HG03045 (cell line): Measurements from ENCODE around the gene ARHGEF4.

Source experiments
- ATAC-seq: cut with Tn5 transposase; IDR thresholded peaks from one replicate; pipeline ENCODE4 v1.9.1; 2021; ENCODE audit warnings: mild to moderate bottlenecking, moderate library complexity; ENCODE audit not compliant: unreplicated experiment

ARHGEF4 gene

DNA sequence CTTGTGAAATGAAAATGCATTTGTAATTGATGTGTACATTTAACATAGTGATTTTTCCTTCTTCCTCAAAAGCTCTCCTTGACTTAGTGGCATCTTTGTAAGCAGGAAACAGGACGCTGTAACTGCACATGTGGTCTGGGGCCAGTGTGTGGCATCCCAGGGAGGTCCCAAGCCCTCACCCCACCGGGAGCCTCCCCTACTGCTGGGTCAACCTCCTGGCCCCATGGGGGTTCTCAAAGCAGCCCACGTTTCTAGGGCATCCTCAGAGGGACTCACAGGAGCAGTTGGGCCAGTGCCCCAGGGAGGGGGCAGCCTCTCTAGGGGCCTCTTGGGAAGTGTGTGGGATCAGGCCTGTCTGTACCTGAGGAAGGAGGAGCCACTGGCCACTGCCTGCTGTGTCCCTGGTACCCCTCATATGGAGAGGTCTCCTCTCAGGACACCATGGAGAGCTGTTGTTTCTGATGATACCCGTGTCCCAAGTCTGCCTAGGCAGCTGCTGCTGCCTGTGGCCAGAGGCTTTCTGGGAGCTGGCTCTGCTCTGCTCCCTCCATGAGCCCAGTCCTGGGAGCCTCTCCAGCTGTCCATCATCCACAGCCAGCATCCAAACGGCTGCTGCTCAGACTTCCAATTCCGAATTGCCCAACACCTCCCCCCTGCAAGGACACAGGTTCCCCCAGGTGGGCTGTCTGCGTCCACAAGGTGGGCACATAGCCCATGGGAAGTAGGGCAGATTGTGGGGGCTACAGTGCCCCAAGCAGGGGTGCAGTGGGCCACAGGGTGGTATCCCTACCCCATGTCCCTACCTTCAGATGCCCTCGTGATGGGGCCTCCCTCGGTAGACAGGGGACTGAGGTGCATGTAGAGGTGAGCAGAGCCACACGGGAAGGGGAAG, 13.4 kb downstream of the ARHGEF4 start:
- no peak for ATAC-seq

DNA sequence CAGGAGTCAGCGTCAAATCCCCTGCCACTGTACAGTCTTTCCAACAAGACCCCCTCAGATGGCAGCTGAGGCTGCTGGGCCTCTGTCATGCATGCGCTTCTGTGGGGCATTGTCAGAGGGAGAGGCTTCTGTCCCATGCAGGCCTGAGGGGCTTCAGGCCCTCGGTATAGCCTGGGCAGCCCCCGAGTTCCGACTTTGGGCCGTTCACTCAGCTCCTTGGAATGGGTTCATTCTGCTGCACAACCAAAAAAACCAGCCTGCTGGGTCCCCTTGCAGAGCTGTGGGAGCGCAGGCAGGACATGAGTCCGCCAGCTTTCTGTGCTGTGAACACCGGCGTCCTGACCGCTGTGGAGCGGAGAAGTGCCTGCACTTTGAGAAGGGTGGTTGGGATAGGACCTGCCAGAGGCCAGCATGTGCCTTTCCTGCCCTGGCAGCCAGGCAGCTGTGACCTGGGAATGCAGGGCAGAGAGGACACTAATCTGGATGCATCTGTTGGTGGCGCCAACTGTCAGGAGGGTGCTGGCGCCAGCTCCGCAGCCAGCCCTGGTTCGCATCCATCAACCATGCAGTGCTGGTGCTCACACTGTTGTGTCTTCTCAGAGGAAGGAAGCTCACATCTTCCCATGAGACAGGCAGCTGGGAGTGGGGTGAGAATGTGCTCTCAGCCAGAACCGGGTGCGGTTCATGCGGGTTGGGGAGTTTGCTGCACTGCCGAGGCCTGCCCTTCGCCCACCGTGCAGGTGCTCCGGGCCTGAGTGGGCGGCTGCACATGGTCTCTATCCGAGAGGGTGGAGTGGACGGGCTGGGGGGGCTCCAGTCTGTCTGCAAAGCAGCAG, 14.3 kb downstream of the ARHGEF4 start:
- no peak for ATAC-seq

DNA sequence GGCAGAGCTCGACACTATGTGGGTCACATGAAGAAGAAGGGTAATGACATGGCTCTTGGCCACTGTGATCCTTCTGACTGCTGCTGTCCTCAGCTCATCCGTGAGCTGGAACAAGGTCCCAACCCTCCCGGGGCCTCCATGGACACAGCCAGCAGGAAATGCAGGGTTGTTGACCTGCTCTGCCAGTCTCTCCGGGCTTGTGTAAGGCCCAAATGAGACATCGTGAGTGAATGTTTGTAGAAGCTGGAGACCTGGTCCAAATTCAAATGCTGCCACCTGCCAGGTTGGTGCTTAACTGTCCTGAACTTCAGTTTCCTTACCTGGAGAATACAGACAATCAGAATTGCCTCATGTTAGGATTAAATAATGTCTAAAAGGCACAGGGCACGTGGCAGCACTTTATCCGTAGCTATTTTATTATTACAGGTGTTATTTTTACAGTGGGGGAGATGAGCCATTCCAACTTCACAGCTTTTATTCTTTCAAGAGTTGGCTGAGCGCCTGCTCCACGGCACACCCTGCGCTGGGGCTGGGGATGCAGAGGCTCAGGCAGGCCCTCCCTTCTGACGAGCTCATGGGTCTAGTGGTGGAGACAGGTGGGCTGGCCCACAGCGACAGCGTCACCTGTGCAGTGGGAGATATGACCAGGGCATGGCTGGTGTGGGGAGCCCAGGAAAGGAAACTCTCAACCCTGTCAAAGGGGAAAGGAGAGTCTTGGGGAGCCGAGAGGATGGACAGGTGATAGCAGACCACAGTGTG, 15.1 kb downstream of the ARHGEF4 start:
- ATAC-seq = no peak

DNA sequence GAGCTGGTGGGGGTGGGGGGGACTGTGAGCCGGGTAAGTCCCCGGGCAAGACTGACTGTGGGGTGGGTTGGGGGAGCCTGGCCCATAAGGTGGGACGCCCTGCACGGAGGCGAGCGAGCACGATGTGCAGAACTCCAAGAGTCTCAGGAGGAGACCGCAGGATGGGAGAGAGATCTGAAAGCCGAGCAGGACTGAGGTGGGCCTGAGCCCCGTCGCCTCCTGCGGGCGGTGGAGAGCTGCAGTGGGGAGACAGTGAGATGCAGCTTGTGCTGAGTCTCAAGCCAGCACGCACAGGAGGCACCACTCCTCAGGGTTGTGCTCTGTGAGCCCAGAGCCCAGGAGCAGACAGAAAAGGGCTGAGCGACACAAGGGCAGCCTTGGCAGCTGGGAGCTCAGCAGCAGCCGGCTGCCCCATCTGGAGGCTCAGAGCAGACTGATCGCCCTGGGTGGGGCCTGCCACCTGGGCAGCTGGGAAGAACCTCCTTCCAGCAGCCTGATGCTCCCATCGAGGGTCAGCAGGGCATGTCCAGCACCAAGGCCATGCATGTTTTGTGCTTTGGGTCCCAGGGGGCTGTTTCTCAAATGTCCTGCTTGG, 15.9 kb downstream of the ARHGEF4 start:
- ATAC-seq = no peak

DNA sequence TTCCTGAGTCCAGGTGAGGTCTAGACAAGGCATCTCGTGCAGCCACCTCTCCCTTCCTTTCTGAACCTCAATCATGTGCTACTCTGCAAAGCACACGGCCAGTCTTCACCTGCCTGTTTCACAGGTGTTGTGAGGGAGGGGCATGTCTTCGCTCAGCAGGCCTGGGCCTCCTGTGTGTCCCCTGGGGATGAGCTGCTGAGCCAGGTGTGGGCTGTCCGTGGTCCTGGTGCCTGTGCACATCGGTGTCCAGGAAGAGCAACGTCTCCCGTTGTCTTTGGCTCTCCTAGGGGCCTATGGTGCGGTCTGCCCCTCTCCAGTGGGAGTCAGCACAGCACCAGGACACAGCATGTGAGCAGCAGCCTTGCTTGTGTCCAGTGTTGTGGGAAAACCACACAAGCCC, 16.7 kb downstream of the ARHGEF4 start:
- no peak for ATAC-seq

DNA sequence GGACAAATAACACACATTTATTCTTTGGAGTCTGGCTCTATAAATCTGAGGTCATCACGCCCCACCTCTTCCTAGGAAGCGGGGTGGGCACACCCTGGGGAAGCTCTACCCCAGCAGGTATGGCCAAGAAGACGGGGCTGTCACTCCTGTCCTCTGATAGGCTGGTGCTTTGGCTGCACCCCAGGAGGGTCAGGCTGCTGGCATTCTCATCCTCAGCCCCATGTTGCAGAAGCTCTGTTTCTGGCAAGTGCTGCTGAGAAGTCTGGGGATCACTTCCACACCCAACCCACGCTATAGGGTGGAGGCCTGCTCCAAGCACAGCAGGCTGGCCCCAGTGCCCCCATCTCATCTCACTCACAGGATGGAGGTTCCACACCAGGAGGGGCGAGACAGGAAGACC, 17.6 kb downstream of the ARHGEF4 start:
- ATAC-seq = no peak

DNA sequence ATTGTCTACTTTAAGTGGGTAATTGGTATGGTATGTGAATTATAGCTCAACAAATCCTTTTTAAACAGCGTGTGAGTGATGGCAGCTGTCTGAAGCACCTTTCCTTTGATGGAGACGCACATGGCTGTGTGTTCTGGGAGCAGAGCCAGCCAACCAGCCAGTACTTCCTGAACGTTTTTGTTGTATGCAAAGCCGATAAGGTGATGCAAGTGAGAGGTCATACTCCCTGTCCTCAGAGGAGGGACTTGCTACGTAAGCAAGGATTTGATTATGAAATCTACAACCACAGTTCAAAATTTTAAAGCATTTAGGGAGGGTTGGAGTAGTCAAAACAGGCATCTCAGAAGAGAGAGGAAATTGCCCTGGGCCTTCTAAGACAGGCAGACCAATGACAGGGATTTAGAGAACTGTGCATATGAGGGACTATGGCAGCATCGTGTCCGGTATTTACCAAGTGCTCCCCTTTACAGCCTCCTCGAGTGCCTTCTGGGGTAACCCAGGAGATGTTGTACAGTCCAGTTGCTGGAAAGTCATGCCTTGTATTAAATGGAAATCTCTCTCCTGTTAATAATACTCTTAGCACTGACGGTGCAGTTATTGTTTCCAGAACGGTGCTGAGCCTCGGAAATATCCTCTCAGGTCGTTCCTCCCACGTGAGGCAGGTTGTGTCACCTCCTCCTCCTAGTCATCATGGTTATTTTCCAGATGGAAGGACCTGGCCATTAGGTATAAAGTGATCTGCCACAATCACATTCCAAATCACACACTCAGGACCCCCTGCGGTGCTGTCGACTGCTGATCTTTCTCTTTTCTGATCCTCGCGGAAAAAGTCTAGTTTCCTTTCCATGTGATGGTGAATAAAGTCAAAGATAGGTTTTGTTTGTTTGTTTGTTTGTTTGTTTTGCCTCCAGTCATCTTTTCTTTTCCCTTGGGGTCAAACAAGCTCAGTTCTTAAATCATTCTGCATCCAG, 28.4 kb downstream of the ARHGEF4 start:
- ATAC-seq = no peak

DNA sequence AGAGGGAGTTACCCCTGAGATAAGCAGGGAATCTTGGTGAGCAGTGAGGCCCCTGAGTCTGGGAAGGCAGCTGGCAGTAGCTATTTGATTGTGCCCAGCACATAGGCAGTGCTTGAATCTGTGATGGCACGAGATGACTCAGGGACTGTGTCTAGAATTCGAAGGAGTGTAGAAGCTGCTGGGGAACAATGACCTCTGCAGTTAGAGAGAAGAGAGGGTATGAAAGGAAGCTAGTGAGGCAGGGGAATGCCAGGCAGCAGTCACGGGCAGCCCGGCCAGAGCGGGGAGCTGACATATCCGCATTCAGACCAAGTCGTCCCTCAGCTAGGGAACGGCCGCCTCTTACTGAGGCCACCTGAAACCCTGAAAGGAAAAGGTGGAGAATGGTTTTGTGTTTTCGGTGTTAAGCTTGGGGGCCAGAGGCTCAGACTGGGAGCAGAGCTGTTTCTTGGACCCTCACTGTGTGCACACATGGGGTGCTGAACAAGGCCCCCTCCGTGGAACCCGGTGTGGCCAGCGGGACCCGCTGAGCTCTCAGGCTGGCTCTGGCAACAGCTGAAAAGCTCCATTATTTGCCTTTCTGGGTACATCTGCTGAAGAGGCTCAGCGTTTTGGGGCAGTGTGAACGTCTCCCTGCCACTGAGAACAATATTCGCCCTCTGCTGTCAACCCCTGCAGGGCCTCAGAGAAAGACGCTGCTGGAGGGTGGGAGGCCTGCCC, 32.9 kb downstream of the ARHGEF4 start:
- ATAC-seq = no peak

DNA sequence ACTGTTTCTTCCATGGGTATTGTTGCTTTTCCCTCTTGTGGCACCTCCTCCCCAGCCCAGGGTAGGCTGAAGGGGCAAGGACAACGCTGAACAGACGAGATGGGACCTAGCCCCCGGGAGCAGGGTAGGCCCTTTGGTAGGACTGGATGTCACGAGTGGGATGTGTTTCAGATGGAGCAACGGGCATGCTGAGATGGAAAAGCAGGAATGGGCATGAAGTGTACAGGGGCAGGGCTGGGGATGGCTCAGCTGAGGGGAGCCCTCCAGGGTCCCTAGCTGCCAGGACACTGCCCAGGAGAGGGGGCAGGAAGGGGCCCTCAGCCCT, 33.4 kb downstream of the ARHGEF4 start:
- no peak for ATAC-seq

DNA sequence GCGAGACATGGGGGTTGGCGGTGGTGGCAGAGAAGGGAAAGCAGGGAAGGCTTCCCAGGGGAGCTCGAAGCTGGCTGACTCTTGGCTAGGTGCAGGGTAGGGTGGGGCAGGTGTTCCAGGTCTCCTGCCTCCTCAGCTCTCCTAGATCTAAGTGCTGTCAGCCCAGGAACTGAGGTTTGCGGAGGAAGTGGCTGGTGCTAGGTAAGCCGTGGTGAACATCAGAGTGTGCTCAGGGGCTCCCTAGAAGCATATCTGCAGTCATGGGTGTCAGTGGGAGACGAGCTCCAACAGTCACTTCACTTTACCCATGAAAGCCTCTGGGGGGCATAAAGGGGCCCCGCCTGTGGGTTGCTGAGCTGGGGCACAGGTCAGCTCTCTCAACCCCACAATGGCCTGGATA, 34.1 kb downstream of the ARHGEF4 start:
- ATAC-seq = no peak

DNA sequence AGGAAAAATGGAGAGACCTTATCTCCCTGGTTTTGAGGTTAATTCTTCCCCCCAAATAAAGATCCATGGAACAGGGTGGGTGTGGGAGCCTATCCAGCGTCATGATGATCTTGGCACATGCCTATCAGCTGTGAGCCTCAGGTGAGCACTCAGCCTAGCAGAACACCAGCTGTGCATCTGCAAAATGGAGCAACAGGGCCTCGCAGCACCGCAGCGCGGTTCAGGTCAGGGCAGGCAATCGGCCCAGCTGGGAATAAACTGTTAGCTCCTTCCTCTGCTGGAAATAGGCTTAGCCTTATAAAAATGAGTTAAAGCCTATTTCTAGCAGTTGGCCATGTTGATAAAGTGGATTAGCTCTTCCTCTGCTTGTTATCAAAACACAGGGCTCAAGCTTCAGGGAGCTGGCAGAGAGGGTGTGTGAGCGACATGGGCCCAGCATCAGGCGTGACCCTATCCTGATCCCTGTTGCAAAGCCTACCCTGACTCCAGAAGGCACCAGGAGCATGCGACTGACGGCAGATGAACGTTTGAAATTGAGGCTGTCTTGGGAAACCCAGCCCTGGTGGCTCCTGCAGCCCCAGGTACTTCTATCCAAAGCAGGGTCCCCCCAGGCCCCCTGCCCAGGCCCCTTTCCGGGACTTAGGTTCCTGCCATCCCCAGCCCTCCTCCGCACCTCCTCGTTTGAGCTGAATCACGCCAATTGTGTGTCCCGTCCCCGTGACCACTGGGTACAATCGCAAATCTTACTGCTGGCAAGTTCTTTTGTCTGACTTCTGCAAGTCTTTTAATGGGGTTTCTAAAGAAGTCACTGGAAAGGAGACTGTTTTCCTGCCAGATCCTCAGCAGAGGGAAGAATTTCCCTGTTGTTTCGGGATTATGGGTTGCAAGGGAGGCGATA, 35.4 kb downstream of the ARHGEF4 start:
- ATAC-seq = no peak

DNA sequence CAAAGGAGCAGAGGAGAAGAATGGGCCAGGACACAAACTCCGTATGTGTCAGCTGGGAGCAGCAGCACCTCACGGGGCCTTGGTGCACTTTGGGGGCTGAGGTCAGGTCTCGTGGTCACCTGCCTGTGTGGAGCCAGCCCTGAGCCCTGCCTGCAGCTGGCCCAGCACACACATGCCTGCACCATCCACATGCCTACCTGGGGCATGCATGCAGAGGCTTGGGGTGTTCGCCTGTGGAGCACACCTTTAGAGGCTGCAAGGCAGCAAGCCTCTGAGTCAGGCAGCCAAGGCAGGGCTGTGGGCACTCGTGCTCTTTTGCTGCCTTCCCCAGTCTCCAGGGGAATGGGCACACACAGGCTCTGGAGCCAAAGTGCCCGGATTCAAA, 36.0 kb downstream of the ARHGEF4 start:
- ATAC-seq = no peak

DNA sequence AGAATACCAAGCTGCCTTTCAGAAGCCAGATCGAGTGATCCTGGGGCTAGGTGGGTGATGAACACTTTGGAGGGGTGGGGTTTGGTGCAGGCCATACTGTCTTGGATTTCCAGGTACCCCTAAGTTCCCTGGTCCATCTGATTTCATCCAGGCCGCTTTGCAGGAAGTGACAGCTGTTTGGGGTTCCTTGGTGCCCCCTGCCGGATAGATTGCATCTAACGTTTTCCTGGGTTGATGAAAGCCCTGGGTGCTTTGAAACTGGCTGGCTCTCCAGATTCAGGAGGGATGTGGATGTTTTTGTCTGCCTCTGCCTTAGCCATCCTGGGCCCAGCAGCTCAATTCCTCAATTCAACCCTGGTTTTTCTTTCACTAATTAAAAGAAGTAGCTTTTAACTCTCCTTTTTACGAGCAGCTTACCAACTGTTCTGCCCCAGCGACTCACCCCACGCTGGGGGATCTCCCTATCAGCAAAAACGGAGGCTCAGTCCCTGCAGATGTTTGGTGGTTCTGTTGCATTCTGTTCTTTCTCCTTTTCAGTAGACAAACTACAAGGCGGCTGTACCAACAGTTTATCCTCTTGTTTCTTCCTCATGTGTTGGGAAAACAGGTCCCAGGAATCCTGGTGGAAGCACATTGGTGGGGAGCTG, 37.1 kb downstream of the ARHGEF4 start:
- ATAC-seq = peak; percentile 78

DNA sequence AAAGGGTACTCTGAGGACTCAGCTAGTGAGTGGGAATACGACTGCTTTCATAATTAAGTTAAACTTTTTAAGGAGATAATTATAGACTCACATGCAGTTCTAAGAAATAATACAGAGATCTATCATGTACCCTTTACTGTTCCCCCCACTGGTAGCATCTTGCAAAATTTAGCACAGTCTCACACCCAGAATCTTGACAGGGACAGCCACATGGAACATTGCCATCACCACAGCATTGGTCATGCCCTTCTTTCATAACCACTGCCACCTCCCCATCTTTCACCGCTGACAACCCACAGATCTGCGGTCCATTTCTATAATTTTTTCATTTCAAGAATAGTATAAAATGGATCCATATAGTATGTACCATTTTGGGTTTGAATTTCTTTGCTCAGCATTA, 37.8 kb downstream of the ARHGEF4 start:
- no peak for ATAC-seq

DNA sequence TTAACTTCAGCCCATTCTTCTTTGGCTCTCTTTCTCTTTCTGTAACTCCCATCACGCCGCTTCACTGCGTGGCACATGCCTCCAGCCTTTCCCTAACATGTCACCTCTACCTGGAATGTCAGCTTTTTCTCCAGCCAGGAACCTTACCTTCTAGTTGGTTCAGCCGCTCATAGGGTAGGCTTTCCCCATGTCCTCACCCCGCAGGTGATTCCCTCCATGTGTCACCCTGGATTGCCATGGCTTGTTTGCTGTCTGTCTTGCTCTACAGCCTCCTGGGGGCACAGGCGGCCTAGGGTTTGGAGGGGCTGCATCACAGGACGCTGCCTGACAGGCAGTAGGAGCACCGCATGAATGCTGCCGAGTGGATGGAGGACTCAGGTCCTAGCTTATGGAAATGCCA, 39.2 kb downstream of the ARHGEF4 start:
- no peak for ATAC-seq

DNA sequence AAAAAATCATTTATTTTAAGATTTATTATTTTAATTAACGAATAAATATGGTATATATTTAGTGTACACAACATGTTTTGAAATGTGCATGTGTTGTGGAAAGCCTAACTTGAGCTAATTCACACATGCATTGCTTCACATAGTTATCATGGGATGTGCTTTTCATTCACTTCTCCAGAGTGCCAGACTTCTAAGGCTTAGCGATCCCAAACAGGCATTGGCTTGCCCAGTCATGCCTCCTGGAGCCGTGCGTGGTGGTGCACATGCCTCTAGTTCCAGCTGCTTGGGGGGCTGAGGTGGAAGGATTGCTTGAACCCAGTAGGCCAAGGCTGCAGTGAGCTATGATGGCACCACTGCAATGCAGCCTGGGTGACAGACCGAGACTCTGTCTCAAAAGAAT, 40.5 kb downstream of the ARHGEF4 start:
- ATAC-seq = no peak

DNA sequence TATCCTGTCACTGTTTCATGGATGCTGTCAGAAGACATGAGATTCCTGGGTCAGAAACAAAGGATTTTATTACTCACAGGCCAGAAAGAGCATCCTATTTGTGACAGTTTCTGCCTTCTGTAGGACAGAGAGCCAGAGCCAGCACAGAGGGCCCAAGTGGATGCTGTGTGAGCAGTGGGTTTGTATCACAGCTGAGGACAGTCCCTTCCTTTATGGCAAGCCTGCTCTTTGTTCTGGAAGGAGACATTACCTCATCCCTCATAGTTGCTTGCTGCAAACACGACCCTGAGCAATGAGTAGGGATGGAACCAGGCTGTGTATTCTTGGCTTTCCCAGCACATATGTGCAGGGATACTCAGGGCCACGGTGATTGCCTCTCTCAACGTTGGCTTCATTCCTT, 41.6 kb downstream of the ARHGEF4 start:
- no peak for ATAC-seq

DNA sequence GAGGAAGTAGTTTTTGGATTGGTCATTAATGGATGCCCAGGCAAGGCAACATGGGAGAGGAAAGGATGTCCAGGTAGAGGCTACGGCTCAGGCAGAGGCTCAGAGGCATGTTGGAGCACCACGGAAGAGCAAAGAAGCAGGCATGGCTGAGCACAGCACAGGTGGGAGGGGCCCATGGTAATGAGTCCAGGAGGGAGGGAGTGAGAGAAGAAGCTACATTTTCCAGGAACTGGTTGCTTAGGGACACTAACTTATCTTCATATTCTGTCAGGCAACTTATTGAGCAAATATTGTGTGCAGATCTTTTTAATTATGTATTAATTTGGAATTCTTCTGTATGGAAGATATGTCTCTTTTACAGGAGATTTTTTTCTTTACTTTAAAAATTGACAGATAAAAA, 42.2 kb downstream of the ARHGEF4 start:
- ATAC-seq = no peak
